ENCODE data around the gene HOXC10. TPM values are rescaled to one million over a fixed set of nuclear protein-coding genes. Genes with fewer than 3 reads are reported as not detected.

The HOXC10 gene
- total and polyA plus RNA-seq, 2 of the 8 experiments (the other 6 are each of a cell fraction or from before 2014, with no cell fraction given), result not detected

DNA sequence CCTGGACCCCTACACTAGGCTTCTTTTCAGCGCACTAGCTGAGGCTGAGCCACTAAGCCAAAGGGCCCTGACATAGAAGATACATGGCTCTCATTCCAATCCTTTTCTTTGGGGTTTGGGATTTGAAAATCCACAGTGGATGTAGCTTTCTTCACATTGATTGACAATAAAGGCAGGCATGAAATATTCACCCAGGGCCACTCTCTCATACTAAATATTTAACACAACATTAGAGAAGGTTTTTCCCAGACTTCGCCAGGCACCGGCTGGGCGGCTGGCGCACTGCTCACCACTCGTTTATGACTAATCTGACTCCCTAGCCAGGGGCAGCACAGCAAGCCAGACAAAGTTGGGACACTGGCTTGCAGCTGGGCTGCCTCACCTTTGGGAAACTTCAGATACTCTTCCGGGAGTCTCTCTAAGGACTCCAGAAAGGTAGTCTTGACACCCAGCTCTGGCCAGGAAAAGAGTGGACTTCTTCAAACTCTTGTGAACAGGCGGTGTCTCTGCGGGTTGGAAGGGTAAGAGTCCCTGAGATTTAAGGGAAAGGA lies 12.7 kb upstream of the HOXC10 start:
- no peak overlapping the region for H3K4ac ChIP-seq (replicated peaks; ENCODE audit: insufficient read length, low read depth, low read length)
- FAIRE-seq, result no peak

More for the DNA sequence above, 12.7 kb upstream of the HOXC10 start:
- Histone ChIP-seq H4K91ac (replicated peaks; ENCODE audit: insufficient read length, low read length) (no peak overlapping the region), H3K27me3 (replicated peaks in 1 of 4; ENCODE audit: control insufficient read depth in 3 of 4, extremely low read depth in 1 of 4, insufficient read depth in 3 of 4, low read length in 3 of 4) (peaks cover 99 to 100% (median 100%) of the 10 kb centered on the region in 4 experiments), H4K20me1 (replicated peaks in 1 of 2; ENCODE audit: control insufficient read depth in 1 of 2, insufficient read depth in 2 of 2, low read length in 2 of 2) (peaks cover 15 to 28% of the 10 kb centered on the region in 2 experiments), H3K14ac (ENCODE audit: insufficient read length) (no peak overlapping the region), H2BK120ac (replicated peaks; ENCODE audit: low read depth, low read length) (no peak overlapping the region), H3K56ac (replicated peaks; ENCODE audit: insufficient read length, low read depth, low read length) (no peak overlapping the region), H3K18ac (ENCODE audit: extremely low read depth, low read length) (no peak overlapping the region), H3K27ac (ENCODE audit: low read depth, low read length) (no peak overlapping the region), H3K4me1 (replicated peaks in 1 of 4; ENCODE audit: control insufficient read depth in 3 of 4, insufficient read depth in 4 of 4, low read length in 3 of 4) (peaks cover 0 to 10% (median 4%) of the 10 kb centered on the region in 4 experiments; a peak in 5 of 7 replicates), H3K79me1 (ENCODE audit: low read depth, low read length) (no peaks in the 10 kb centered on the region), H3K9me3 (ENCODE audit: insufficient read depth in 2 of 2, low read depth in 1 of 2, low read length in 1 of 2) (0 out of 4 replicates have a peak, but pooled peaks cover 0 to 2% of the 10 kb centered on the region in 2 experiments), H2BK5ac (ENCODE audit: low read depth, low read length) (no peak overlapping the region), H4K5ac (ENCODE audit: insufficient read length, low read depth, low read length) (no peak overlapping the region), H2BK12ac (ENCODE audit: low read depth, low read length) (no peak overlapping the region), H2BK15ac (ENCODE audit: low read length) (no peak overlapping the region), H2AFZ (ENCODE audit: low read length) (no peak overlapping the region), H3K79me2 (ENCODE audit: control insufficient read depth in 1 of 2, insufficient read depth in 2 of 2, low read length in 2 of 2) (no peaks in the 10 kb centered on the region), H2AK5ac (ENCODE audit: low read depth, low read length) (no peak overlapping the region), H3K4me2 (ENCODE audit: insufficient read depth in 1 of 2, low read depth in 2 of 2, low read length in 2 of 2) (no peak overlapping the region; a peak in 1 of 4 replicates), H3K4me3 (ENCODE audit: extremely low read depth in 1 of 4, insufficient read depth in 2 of 4, low read depth in 3 of 4, low read length in 4 of 4) (no peak overlapping the region), H4K8ac (ENCODE audit: extremely low read depth, insufficient read depth, low read length) (no peak overlapping the region), H3K9ac (replicated peaks in 1 of 4; ENCODE audit: extremely low read depth in 1 of 4, low read depth in 3 of 4, low read length in 3 of 4) (no peak overlapping the region), H3K23me2 (ENCODE audit: low read depth, low read length) (peaks cover 1% of the 10 kb centered on the region; the same call in 1 of the 2 replicates), H3K23ac (ENCODE audit: insufficient read length) (no peak overlapping the region), H3K36me3 (ENCODE audit: control insufficient read depth in 2 of 4, insufficient read depth in 4 of 4, low read length in 3 of 4) (peaks cover 0 to 3% (median 0%) of the 10 kb centered on the region in 4 experiments; a peak in 2 of 8 replicates), H2BK20ac (ENCODE audit: low read length) (no peak overlapping the region)
- no peak for DNase-seq (ENCODE audit: low read depth in 1 of 2, low spot score in 2 of 2)
- POLR2A ChIA-PET (ENCODE audit: partially characterized antibody), result interaction anchor here (1.4 kb wide), 1 partner anchor 13 kb away, joined by 4 read pairs; no protein-coding TSS in a partner anchor
- 44% methylated on average over 9 of the region's 9 CpGs; no CpG with 5 or more reads in 1 of the 2 experiments for WGBS, 2 experiments (ENCODE audit: extremely low coverage in 1 of 2, insufficient coverage in 1 of 2, insufficient read length in 1 of 2, insufficient replicate concordance in 2 of 2, low coverage in 1 of 2, low lambda C conversion rate in 2 of 2, missing lambda C conversion rate in 1 of 2)
- CTCF ChIA-PET (ENCODE audit: partially characterized antibody), result interaction anchor here (1.0 to 2.8 kb wide), 9 partner anchors 13 to 229 kb away, joined by 3 to 13 read pairs (median 4); partner anchors contain the start of genes HOXC10 and HOXC5
- TF ChIP-seq RXRA (IDR thresholded peaks at IDR 0.05; ENCODE audit: insufficient read depth, low read depth, low read length) (no peak), EZH2 (IDR thresholded peaks at IDR 0.05; ENCODE audit: low read depth, low read length, severe bottlenecking) (peak; percentile 18)
